OCI-LY1 (cell line): ENCODE measurements around the gene DGKB.

ENCODE experiments used
- H2AFZ ChIP-seq: fragments of 200-600 bp; sonication (generic), shearing (Covaris generic); 2 replicates; pipeline ENCODE4 v1.6.0; 2014; ENCODE audit warnings: antibody characterized with exemption, mild to moderate bottlenecking, low read length
- H3F3A ChIP-seq: fragments of 200-600 bp; sonication (generic), shearing (Covaris generic); 2 replicates; pipeline ENCODE4 v1.6.0; 2014; ENCODE audit warnings: mild to moderate bottlenecking, antibody characterized with exemption, low read length, moderate library complexity; ENCODE audit not compliant: insufficient read depth
- H3K27ac ChIP-seq: fragments of 200-600 bp; sonication (generic); 2 replicates; pipeline ENCODE4 v1.5.1; 2014; ENCODE audit warnings: low read length, mixed run types, mild to moderate bottlenecking, low read depth; ENCODE audit not compliant: poor library complexity, severe bottlenecking
- H3K27me3 ChIP-seq: fragments of 200-600 bp; sonication (generic); 2 replicates; pipeline ENCODE4 v1.6.0; 2014; ENCODE audit warnings: antibody characterized with exemption, mild to moderate bottlenecking, low read length, moderate library complexity; ENCODE audit not compliant: insufficient read depth
- H3K36me3 ChIP-seq: fragments of 200-600 bp; sonication (generic); 2 replicates; pipeline ENCODE4 v1.6.1; 2014; ENCODE audit warnings: mild to moderate bottlenecking, antibody characterized with exemption, low read length, moderate library complexity, mixed read lengths; ENCODE audit not compliant: insufficient read depth
- H3K4me1 ChIP-seq: fragments of 200-600 bp; sonication (generic); 2 replicates; pipeline ENCODE4 v1.5.1; 2014; ENCODE audit warnings: mild to moderate bottlenecking, low read length, moderate library complexity; ENCODE audit not compliant: insufficient read depth, severe bottlenecking
- H3K4me2 ChIP-seq: fragments of 200-600 bp; sonication (generic), shearing (Covaris generic); 2 replicates; pipeline ENCODE4 v1.6.1; 2014; ENCODE audit warnings: low read length
- H3K4me3 ChIP-seq: fragments of 200-600 bp; sonication (generic); 2 replicates; pipeline ENCODE4 v1.5.1; 2014; ENCODE audit warnings: low read length, low read depth, mild to moderate bottlenecking, mixed read lengths; ENCODE audit not compliant: poor library complexity, severe bottlenecking
- H3K79me2 ChIP-seq: fragments of 200-600 bp; shearing (Covaris generic); 2 replicates; pipeline ENCODE4 v1.6.1; 2016; ENCODE audit warnings: mixed run types, low read length, mixed read lengths; ENCODE audit not compliant: insufficient read depth
- H3K9ac ChIP-seq: fragments of 200-600 bp; sonication (generic), shearing (Covaris generic); 2 replicates; pipeline ENCODE4 v1.6.1; 2014; ENCODE audit warnings: mild to moderate bottlenecking, low read length, mixed read lengths
- H3K9me2 ChIP-seq: fragments of 200-600 bp; sonication (generic), shearing (Covaris generic); 2 replicates; pipeline ENCODE4 v1.6.1; 2014; ENCODE audit warnings: low read depth, mild to moderate bottlenecking, low read length, mixed read lengths
- H3K9me3 ChIP-seq: fragments of 200-600 bp; shearing (Covaris generic); 2 replicates; pipeline ENCODE4 v1.6.1; 2014; ENCODE audit warnings: low read length, mixed read lengths
- H4K20me1 ChIP-seq: fragments of 200-600 bp; sonication (generic), shearing (Covaris generic); 2 replicates; pipeline ENCODE4 v1.6.0; 2016; ENCODE audit warnings: mild to moderate bottlenecking, low read length; ENCODE audit not compliant: insufficient read depth
- EZH2 ChIP-seq: fragments of 200-600 bp; sonication (generic), shearing (Covaris generic); IDR thresholded peaks from 2 replicates; pipeline ENCODE4 v1.8.0; 2017; ENCODE audit warnings: borderline replicate concordance, mixed run types, mild to moderate bottlenecking, antibody characterized with exemption, low read length, moderate library complexity, mixed read lengths
- TF ChIP-seq, protein P1 (sequence below): fragments of 200-600 bp; sonication (generic), shearing (Covaris generic); IDR thresholded peaks from 2 replicates; pipeline ENCODE4 v1.5.1; 2017; ENCODE audit warnings: mild to moderate bottlenecking, antibody characterized with exemption, low read length, moderate library complexity, mixed read lengths

Gene DGKB

GRCh38 chr7:14833707-14834106 lies 68.8 kb downstream of the DGKB start:
- no peak overlapping the region for H3K4me2 ChIP-seq
- H4K20me1 ChIP-seq: no peaks in the 10 kb centered on the region
- H3F3A ChIP-seq: no peaks in the 10 kb centered on the region
- TF ChIP-seq, protein P1, sequence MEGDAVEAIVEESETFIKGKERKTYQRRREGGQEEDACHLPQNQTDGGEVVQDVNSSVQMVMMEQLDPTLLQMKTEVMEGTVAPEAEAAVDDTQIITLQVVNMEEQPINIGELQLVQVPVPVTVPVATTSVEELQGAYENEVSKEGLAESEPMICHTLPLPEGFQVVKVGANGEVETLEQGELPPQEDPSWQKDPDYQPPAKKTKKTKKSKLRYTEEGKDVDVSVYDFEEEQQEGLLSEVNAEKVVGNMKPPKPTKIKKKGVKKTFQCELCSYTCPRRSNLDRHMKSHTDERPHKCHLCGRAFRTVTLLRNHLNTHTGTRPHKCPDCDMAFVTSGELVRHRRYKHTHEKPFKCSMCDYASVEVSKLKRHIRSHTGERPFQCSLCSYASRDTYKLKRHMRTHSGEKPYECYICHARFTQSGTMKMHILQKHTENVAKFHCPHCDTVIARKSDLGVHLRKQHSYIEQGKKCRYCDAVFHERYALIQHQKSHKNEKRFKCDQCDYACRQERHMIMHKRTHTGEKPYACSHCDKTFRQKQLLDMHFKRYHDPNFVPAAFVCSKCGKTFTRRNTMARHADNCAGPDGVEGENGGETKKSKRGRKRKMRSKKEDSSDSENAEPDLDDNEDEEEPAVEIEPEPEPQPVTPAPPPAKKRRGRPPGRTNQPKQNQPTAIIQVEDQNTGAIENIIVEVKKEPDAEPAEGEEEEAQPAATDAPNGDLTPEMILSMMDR: no peak
- no peak for TF ChIP-seq EZH2
- H3K9me3 ChIP-seq: no peaks in the 10 kb centered on the region
- H3K9me2 ChIP-seq: no peaks in the 10 kb centered on the region
- H3K4me3 ChIP-seq: no peak overlapping the region
- no peaks in the 10 kb centered on the region for H3K79me2 ChIP-seq
- H2AFZ ChIP-seq: no peak overlapping the region
- no peak overlapping the region for H3K27ac ChIP-seq
- H3K27me3 ChIP-seq: no peaks in the 10 kb centered on the region
- no peaks in the 10 kb centered on the region for H3K4me1 ChIP-seq
- H3K9ac ChIP-seq: no peak overlapping the region
- H3K36me3 ChIP-seq: no peaks in the 10 kb centered on the region

DNA sequence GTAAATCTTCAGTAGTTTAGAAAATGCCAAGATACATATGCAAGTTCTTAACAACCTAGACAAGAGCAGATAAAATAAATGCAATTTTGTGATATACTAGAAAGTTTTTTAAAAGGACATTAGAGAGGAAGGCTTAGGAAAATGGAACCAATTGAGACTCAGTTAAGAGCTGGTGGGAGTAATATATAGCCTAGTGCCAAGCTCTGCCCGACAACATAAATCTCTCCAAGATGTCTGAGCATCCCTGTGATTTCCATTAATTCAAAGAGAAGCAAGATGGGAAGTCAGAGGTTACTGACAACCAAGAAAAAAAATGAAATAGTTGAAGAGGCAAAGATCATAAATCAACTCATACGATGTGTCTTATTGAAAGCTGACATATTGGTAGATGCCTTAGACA lies 74.5 kb downstream of the DGKB start:
- Histone ChIP-seq H3K79me2 (no peaks in the 10 kb centered on the region), H3K9me3 (no peaks in the 10 kb centered on the region), H3K4me1 (no peaks in the 10 kb centered on the region), H3K27ac (no peak overlapping the region), H3K36me3 (no peaks in the 10 kb centered on the region), H3K4me3 (no peak overlapping the region), H3K27me3 (no peaks in the 10 kb centered on the region), H2AFZ (no peak overlapping the region), H3F3A (no peaks in the 10 kb centered on the region), H4K20me1 (no peaks in the 10 kb centered on the region), H3K9ac (no peak overlapping the region), H3K4me2 (no peak overlapping the region), H3K9me2 (no peaks in the 10 kb centered on the region)
- no peak for TF ChIP-seq EZH2
- TF ChIP-seq, protein P1: no peak

- Histone ChIP-seq H3F3A (no peaks in the 10 kb centered on the region), H3K9me3 (no peaks in the 10 kb centered on the region), H3K27ac (no peak overlapping the region), H3K4me3 (no peak overlapping the region), H3K9me2 (no peaks in the 10 kb centered on the region), H3K4me1 (no peaks in the 10 kb centered on the region), H3K36me3 (no peaks in the 10 kb centered on the region), H3K9ac (no peak overlapping the region), H3K4me2 (no peak overlapping the region), H3K79me2 (no peaks in the 10 kb centered on the region), H2AFZ (no peak overlapping the region), H4K20me1 (no peaks in the 10 kb centered on the region), H3K27me3 (no peaks in the 10 kb centered on the region)
- TF ChIP-seq EZH2: no peak
- TF ChIP-seq, protein P1: no peak
Observed at GRCh38 chr7:14826426-14826825, 76.1 kb downstream of the DGKB start.
